ENCODE results near the gene ADCYAP1R1.

The ADCYAP1R1 gene

DNA sequence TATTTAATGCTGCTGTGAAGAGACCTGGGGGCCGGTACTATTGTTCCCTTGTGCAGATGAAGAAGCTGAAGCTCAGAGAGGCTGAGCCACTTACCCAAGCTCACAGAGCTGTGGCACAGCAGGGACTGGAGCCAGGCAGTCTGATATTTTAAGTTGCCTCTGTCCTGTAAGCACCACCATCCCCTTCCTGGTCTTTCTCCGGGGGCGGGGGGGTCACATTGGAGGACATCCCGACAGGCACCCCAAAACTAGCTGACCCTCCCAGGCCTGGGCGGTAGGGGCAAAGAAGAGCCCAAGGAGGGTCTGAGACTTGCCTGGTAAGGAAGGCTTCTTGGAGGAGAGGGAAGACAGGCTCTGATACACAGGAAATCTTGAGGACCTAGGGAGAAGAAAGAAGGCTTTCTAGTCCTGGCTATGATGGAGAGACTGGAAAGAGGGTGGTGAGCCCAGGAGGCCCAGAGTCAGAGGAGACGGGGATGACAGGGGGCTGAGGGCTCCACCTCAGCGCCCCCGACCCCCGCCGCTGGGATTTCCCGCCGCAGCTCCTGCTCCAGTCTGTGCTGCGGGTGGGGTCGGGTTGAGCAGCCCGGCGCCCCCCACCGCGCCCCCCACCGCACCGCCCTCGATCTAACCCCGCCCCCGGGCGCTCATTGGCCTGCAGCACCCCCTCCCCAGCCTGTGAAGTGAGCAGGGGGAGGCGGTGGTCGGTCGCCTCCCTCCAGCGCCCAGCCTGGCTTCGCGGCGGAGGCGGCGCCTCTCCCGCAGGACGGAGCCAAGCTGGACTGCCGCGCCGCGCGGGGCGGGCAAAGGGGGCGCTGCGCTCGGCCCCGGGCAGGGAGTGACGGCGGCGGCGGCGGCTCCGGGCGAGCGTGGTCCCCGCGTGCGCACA, at the start of gene ADCYAP1R1:
Gene ADCYAP1R1, plus strand, starts transcription at position 711 of the 889 bp plus-strand sequence. CDS start 10,957 bp downstream, outside the sequence.
- no peak for DNase-seq

DNA sequence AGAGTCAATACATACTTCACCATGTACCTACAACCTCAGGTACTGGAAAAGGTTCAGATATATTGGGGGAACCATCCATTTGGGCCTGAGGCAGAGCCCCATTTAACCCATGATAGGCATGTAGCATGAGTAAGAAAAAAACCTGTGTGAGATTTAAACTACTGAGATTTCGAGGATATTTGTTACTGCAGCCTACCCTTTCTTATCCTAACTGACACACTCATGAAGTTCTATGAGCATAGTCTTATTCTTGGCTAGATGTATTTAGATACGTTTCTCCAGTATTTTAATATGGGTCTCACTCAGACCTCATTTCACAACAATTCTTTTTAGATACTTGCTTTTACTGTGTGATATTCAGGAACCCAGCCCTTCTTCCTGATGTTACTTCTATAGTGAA, 49.0 kb upstream of the ADCYAP1R1 start:
- no peak for DNase-seq

- DNase-seq = no peak
Observed at GRCh38 chr7:31003721-31004120, 48.4 kb upstream of the ADCYAP1R1 start.

DNA sequence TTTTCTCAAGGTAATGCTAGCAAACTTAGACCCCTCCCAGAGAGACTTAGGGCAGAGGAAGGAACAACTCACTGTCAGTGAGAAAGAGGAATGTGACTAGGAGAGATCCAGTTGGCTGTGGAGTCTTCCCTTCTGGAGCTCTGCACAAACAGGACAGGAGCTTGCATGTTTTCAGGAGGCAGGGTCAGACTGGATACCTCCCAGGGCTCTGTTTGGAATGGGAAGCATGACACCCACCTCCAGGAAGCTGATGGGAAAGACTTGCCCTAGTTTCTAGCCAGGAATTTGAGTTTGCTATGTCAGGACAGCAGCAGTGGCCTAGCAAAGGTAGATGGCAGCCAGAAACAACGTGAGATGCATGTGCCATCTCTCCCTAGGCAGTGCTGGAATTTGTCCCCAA, 47.7 kb upstream of the ADCYAP1R1 start:
- no peak for DNase-seq

DNA sequence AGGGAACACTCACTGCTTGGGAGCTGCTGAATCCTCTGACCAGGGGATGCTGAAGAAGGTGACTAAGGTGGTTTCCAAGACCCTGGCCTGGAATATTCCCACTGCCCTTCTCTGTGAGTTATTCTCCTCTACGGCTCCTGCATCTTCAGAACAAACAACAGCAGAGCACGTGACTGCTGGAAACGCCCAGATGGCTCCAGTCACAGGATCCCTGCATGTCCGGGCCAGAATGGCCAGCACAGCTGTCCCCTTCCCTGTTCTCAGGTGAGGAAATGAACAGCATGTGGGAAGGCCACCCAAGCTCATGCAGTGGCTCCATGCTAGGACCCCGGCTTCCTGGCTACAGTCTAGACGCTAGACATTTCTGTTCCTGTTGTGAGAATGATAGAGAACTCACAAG, 45.3 kb upstream of the ADCYAP1R1 start:
- no peak for DNase-seq

- no peak for DNase-seq
Observed at GRCh38 chr7:31007634-31008033, 44.5 kb upstream of the ADCYAP1R1 start.

GRCh38 chr7:31014826-31015225, 37.3 kb upstream of the ADCYAP1R1 start:
- no peak for DNase-seq

DNA sequence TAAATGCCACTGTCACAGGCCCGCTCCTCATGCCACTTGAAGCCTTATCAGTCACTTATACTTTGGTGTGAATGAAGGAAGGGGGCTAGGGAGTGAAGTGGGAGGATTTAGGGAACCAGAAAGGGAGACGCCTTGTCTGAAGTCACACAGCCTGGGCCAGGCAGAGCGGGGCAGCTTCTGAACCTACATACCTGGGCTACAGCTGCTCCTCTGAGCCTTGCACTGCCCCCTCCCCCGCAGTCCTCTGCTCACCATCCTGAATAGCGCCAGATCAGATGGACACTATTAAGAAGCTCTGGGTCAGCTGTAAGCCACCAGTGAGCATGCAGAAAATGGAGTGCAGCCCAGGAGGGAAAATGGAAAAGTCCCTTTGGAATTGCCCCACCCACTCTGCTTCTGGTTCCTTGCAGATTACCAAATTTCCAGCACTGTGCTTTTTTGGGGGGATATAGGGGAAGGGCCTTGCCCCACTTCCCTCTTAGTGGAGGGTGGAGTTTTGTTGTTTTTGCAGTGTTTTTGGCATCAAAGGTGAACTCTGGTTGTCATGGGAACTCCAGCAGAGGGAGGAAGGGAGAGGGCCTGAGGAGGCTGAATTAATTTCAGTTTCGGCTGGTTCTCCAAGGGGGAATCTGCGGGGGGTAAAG, 35.0 kb upstream of the ADCYAP1R1 start:
- DNase-seq = no peak

DNA sequence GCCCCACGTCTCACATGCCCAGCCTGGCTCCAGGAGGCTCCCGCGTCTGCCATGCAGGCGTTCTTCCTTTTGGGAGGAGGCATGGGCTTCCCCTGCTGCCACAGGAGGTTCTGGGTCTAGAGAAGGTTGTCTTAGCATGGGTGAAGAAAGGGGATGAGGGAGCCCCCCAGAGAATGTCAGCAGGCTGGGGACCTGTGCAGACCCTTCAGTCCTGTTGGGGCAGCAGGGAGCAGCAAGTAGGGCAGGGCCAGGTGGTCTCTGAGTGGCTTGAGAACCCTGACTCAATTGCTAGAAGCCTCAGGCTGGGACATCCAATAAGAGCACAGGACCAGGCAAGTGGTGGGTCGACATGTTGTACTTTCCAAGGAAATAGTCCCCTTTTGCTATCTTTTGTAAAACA, 34.4 kb upstream of the ADCYAP1R1 start:
- no peak for DNase-seq

GRCh38 chr7:31019509-31019908, 32.6 kb upstream of the ADCYAP1R1 start:
- no peak for DNase-seq

DNA sequence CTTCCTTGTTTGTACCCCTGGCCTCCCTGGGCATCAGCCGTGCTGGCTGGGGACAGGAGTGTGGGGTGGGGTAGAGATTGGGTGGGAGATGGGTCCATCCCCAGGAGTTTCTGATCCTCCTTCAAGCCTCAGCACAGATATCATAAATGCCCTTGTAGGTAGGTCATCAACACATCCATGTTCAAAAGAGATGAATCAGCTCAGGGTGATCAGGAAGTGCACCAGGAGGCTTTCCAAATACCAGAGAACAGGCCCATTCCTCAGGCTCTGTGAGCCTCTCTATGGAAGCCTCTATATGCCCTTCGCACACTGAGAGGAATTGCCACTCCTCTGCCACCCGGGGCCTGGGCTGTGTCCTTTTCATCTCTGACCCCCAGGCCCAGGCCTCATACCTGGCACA, 31.9 kb upstream of the ADCYAP1R1 start:
- DNase-seq = no peak

DNA sequence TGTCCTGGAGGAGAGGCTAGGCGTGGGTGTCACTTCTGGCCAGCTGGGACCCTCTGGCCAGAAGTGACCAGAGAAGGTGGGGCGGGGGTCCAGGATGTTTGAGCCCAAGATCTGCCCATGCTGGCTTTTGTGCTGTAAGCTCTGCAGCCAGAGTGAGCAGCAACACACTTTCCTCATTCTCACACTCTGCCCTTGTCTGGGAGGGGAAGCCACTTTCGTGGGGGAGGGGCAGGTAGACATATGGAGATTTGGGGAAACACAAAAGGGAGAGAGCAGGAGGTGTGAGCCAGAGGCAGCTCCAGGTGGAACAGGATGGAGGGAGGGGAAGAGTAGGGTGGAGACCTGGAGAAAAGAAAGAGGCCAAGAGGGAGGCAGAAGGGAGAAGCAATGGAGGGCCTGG, 31.5 kb upstream of the ADCYAP1R1 start:
- no peak for DNase-seq

- no peak for DNase-seq
Observed at GRCh38 chr7:31022117-31022516, 30.0 kb upstream of the ADCYAP1R1 start.

GRCh38 chr7:31022726-31023125, 29.4 kb upstream of the ADCYAP1R1 start:
- DNase-seq = no peak

GRCh38 chr7:31023877-31024276, 28.2 kb upstream of the ADCYAP1R1 start:
- DNase-seq = no peak

DNA sequence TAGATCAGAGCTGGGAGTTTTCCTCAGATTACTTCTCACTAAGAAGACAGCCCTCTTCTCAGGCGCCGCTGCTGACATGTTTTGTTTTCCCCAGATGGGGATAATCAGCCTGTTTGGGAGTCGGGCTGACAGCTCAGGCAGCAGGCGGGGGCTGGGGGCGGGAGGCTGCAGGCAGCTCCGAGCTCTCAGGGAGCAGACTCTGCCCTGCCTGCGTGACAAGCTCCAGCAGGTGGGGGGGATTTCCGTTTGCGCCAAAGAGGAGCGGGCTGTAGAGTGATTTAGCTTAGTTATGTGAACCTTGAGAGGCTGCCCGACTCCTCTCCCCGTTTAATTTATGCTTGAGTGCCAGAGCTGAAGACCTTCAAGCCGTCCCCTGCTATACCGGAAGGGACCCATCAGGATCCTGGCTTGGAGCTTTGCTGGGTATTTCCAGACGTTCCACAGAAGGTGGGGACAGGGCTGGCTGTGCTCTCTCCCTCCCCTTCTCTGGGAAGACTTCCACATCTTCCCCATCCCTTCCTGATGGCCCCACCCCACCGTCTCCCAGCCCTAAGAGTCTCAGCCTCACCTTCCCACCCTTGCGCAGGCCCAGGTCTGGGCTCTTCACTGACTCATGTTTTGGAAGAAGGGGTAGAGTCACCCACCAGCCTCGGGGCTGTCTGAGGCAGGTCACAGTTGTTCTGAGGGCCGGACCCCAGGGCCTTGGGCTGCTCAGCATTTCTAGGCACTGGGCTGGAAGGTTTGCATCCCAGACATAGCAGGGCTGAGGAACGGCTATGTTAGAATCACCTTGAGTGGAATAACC, 24.7 kb upstream of the ADCYAP1R1 start:
- DNase-seq = no peak

GRCh38 chr7:31028006-31028405, 24.1 kb upstream of the ADCYAP1R1 start:
- DNase-seq = no peak

DNA sequence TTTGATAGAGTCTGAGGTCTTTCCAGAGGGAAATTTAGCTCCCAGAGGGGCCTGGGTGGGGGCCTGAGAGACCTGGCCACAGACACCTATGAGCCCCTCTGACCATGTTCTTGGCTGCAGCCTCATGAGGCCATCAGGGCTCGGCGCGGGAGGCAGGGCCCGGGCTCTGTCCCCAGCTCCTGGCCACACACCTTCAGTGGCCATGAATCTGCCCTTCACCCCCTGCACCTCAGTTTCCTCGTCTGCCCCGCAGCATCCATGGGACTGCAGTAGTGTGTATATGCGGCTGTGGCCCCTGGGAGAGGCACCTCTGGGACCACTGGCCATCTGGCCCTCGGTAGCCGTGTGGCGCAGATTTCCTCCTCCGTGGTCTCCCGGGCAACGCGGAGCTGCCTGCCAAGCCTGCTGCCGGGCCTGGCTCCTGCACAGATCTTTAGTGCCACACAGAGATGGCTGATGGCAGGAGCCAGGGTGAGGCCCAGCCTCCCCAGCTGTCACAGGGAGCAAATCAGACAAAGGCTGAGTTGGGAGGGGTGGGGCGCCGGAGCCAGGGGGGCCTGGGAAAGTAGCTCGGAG, 23.6 kb upstream of the ADCYAP1R1 start:
- no peak for DNase-seq

DNA sequence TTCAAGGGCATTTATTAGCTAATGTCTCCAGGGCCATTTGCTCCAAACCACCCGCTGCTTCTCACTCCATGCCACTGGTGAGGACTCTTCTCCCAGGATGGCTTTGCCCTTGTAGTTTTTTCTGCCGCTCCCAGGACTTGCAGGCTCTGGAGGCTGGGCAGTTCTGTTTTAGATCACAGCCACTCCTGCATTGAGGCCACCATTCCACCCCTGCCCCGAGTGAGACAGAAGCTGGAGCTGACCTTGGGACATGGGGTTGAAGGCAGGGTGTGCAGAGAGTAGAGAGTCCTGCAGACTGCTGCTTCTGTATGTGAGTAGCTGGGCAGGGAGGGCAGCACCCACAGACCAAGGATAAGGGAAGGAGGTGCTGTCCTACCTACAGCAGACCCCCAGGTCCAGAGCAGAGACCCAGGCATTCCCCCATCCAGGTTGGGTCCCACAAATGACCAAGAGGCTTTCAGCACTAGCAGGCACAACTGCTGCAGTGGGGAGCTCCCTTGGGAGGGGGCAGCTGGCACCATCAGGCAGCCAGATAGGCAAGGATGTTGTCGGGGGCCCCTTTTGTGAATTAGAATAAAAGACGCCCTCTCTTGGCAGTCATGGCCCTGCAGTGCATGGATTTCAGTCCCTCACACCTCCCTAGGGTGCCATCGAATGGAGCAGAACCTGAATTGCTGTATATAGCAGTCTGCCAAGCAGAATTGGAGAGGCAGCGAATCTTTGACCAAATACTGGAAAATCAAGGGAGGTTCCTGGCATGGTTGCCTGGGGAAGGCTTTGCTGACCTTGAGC, 22.7 kb upstream of the ADCYAP1R1 start:
- no peak for DNase-seq

GRCh38 chr7:31033674-31034300, 18.3 kb upstream of the ADCYAP1R1 start:
- no peak for DNase-seq

- DNase-seq = no peak
Observed at GRCh38 chr7:31036924-31037323, 15.2 kb upstream of the ADCYAP1R1 start.

DNA sequence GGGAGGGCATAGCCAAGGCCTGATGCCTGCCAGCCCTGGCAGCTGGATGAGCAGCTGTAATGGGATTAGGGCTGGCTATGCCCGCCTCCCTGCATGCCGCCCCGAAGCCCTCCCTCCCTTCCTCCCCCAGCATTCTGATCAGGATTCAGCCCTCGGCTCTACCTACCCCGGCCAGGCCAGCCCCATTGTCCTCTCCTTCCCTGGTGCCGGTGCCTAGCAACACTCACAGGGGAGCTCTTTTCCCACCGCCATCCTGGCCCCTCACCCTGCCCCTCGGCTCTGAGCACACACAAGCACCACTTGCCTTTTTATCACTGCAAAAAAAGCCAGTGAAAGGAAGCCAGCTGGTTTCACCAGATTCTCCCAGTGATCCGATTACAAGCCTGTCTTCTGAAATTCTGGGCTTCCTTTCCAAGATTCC, 9.0 kb upstream of the ADCYAP1R1 start:
- DNase-seq = no peak

Data from activated CD8-positive, alpha-beta memory T cell treated with anti-CD3 and anti-CD28 coated beads for 24 hours (primary cell).